RWPE2 (cell line): ENCODE measurements around the gene C1orf35.

Experiments used
- ATAC-seq: fragments of 200-7000 bp; cut with Tn5 transposase; 3 replicates; pipeline ENCODE4 v1.9.1; 2021; ENCODE audit warnings: low read depth
- DNase-seq: peaks from one replicate; pipeline ENCODE4 v3.0.0-alpha.2; 2020; ENCODE audit warnings: low spot score
- H3K27ac ChIP-seq: fragments of 450-650 bp; 2 replicates; pipeline ENCODE4 v1.5.1; 2017; ENCODE audit warnings: mild to moderate bottlenecking; ENCODE audit not compliant: poor library complexity, severe bottlenecking
- H3K27me3 ChIP-seq: fragments of 250-450 bp; sonication (Bioruptor Pico); 2 replicates; pipeline ENCODE4 v1.5.1; 2021; ENCODE audit warnings: mild to moderate bottlenecking, moderate library complexity; ENCODE audit not compliant: insufficient read depth, poor library complexity, severe bottlenecking
- H3K36me3 ChIP-seq: fragments of 250-450 bp; sonication (Bioruptor Pico); 2 replicates; pipeline ENCODE4 v1.5.1; 2020; ENCODE audit warnings: low read depth, mild to moderate bottlenecking, moderate library complexity
- H3K4me1 ChIP-seq: fragments of 250-450 bp; sonication (Bioruptor Pico); 2 replicates; pipeline ENCODE4 v1.5.1; 2021; ENCODE audit warnings: mild to moderate bottlenecking, moderate library complexity; ENCODE audit not compliant: insufficient read depth, poor library complexity, severe bottlenecking
- H3K4me3 ChIP-seq: fragments of 250-450 bp; sonication (Bioruptor Pico); 2 replicates; pipeline ENCODE4 v1.5.1; 2021; ENCODE audit warnings: mild to moderate bottlenecking, moderate library complexity; ENCODE audit not compliant: severe bottlenecking
- H3K9me3 ChIP-seq: fragments of 250-450 bp; sonication (Bioruptor Pico); 2 replicates; pipeline ENCODE4 v1.5.1; 2021; ENCODE audit warnings: mild to moderate bottlenecking, moderate library complexity; ENCODE audit not compliant: severe bottlenecking
- TF ChIP-seq, protein P1 (sequence below): fragments of 450-650 bp; IDR thresholded peaks from one replicate; pipeline ENCODE4 v1.5.1; 2017; ENCODE audit warnings: mild to moderate bottlenecking, moderate library complexity; ENCODE audit not compliant: poor library complexity, severe bottlenecking

Gene C1orf35

DNA sequence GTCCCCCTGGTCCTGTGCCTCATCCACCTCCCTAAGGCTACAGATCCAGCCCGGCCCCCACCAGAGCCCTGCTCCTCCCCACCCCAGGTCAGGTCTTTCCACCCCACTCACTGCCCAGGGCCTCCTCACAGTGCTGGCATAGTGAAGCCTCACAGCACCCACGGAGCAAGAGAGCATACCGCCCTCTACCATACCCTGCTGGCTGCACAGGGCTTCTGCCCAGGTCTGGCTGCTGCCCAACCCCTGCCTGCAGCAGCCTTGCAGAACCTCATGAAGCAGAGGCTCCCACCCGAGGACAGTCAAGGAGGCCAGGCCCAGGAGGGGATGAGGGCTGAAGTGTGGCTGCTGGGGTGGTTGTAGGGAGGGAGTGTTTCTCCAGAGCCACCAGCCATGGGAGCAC lies 40.3 kb downstream of the C1orf35 start:
- Histone ChIP-seq H3K27ac (no peak overlapping the region), H3K4me3 (no peak overlapping the region), H3K9me3 (no peaks in the 10 kb centered on the region), H3K27me3 (no peaks in the 10 kb centered on the region), H3K4me1 (no peaks in the 10 kb centered on the region), H3K36me3 (no peaks in the 10 kb centered on the region)
- TF ChIP-seq, protein P1, sequence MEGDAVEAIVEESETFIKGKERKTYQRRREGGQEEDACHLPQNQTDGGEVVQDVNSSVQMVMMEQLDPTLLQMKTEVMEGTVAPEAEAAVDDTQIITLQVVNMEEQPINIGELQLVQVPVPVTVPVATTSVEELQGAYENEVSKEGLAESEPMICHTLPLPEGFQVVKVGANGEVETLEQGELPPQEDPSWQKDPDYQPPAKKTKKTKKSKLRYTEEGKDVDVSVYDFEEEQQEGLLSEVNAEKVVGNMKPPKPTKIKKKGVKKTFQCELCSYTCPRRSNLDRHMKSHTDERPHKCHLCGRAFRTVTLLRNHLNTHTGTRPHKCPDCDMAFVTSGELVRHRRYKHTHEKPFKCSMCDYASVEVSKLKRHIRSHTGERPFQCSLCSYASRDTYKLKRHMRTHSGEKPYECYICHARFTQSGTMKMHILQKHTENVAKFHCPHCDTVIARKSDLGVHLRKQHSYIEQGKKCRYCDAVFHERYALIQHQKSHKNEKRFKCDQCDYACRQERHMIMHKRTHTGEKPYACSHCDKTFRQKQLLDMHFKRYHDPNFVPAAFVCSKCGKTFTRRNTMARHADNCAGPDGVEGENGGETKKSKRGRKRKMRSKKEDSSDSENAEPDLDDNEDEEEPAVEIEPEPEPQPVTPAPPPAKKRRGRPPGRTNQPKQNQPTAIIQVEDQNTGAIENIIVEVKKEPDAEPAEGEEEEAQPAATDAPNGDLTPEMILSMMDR: no peak
- ATAC-seq: no peak
- DNase-seq: no peak

DNA sequence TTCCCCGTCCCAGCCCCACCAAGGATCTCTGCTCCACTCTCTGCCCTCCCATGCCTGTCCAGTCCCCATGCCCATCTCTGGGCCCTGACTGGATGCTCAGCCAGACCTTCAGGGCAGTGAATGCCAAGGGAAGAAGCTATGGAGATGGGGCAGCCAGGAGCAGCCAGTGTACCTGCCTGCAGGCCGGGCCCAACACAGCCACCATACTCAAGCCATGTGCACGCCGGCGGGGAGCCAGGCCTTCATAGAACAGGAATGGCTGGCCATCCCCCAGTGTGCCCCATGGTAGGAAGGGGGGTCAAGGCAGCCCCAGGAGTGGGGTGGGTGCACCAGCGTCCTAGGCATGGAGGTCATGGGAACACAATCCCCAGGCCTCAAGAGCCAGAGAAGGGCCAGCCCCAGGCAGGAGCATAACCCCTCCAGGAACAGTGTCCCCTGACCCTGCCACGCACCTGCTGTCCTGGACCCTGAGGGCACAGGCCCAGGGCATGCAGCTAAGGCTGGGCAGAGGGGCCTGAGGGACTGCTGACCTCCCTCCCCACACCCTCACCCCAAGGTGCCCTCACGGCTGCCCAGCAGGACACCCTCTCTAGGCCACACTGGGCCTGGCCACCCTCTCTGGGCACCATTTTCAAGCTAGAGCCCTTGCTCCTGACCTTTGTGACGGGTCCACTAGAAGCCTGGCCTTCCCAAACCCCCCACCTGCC lies 40.9 kb downstream of the C1orf35 start:
- Histone ChIP-seq H3K27me3 (no peaks in the 10 kb centered on the region), H3K27ac (no peak overlapping the region), H3K4me1 (no peaks in the 10 kb centered on the region), H3K4me3 (no peak overlapping the region), H3K9me3 (no peaks in the 10 kb centered on the region), H3K36me3 (no peaks in the 10 kb centered on the region)
- ATAC-seq (no peak), DNase-seq (no peak)
- TF ChIP-seq, protein P1: no peak

DNA sequence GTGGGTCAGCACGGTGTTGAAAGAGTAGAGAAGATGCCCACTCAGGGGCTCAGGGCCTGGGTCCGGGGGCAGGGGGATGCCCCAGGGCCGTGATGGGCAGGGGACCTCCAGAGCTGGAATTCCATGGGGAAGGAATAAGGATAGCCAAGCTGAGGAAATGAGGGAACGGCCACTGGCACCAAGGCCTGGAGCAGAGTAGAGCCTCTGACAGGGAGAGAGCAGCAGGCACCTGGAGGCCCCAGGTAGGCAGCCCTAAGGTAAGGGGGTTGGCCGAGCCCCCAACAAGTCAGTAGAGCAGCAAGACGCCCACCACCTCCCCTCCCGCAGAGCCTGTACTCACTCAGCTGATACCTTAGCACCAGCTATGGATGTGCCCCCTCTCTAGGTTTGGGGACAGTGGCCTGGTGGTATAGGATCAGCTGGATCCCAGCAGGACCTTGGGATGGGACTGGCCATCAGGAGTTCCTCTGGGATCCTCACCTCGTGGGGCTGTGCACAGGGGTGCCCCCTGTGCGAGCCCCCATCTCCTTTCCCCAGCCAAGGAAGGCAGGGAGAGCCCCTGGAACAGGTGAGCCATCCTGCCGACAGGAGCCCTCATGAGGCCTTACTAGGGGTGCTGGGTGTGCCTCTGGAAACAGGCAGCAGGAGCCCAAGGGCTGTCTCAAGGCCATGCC lies 41.6 kb downstream of the C1orf35 start:
- H3K4me1 ChIP-seq: no peaks in the 10 kb centered on the region
- no peaks in the 10 kb centered on the region for H3K27me3 ChIP-seq
- no peaks in the 10 kb centered on the region for H3K36me3 ChIP-seq
- no peak overlapping the region for H3K4me3 ChIP-seq
- DNase-seq (peak; percentile 23), ATAC-seq (no peak)
- peak overlapping the region; percentile 52 for H3K27ac ChIP-seq
- TF ChIP-seq, protein P1: no peak
- no peaks in the 10 kb centered on the region for H3K9me3 ChIP-seq

DNA sequence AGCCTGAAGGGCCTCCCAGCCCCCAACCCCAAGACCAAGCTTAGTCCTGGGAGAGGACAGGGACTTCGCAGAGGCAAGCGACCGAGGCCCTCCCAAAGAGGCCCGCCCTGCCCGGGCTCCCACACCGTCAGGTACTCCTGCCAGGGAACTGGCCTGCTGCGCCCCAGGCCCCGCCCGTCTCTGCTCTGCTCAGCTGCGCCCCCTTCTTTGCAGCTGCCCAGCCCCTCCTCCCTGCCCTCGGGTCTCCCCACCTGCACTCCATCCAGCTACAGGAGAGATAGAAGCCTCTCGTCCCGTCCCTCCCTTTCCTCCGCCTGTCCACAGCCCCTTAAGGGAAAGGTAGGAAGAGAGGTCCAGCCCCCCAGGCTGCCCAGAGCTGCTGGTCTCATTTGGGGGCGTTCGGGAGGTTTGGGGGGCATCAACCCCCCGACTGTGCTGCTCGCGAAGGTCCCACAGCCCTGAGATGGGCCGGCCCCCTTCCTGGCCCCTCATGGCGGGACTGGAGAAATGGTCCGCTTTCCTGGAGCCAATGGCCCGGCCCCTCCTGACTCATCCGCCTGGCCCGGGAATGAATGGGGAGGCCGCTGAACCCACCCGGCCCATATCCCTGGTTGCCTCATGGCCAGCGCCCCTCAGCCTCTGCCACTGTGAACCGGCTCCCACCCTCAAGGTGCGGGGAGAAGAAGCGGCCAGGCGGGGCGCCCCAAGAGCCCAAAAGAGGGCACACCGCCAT lies 42.5 kb downstream of the C1orf35 start:
- Histone ChIP-seq H3K27ac (peak overlapping the region; percentile 52), H3K9me3 (no peaks in the 10 kb centered on the region), H3K4me3 (peak overlapping the region; percentile 48), H3K4me1 (no peaks in the 10 kb centered on the region), H3K27me3 (no peaks in the 10 kb centered on the region), H3K36me3 (no peaks in the 10 kb centered on the region)
- TF ChIP-seq, protein P1: no peak
- peak; percentile 34 for ATAC-seq
- DNase-seq: peak; percentile 36
